SU-DHL-6 (cell line): ENCODE measurements around the gene GPR50.
A peak's percentile ranks its signal among the peaks of the same experiment; 100 is the strongest.

Source experiments
- H2AFZ ChIP-seq: fragments of 200-600 bp; sonication (generic); 2 replicates; pipeline ENCODE4 v1.6.1; 2014; ENCODE audit warnings: low read depth, mild to moderate bottlenecking, moderate library complexity, mixed read lengths, antibody characterized with exemption, low read length; ENCODE audit not compliant: severe bottlenecking
- H3F3A ChIP-seq: fragments of 200-600 bp; shearing (Covaris generic); 2 replicates; pipeline ENCODE4 v1.6.0; 2016; ENCODE audit warnings: antibody characterized with exemption, mild to moderate bottlenecking; ENCODE audit not compliant: insufficient read depth
- H3K27ac ChIP-seq: fragments of 200-600 bp; sonication (generic); 2 replicates; pipeline ENCODE4 v1.5.1; 2016; ENCODE audit warnings: low read depth, mild to moderate bottlenecking, low read length, moderate library complexity, mixed read lengths
- H3K27me3 ChIP-seq: fragments of 200-600 bp; sonication (generic), shearing (Covaris generic); 2 replicates; pipeline ENCODE4 v1.6.0; 2014; ENCODE audit warnings: mild to moderate bottlenecking, low read length
- H3K36me3 ChIP-seq: fragments of 200-600 bp; sonication (generic); 2 replicates; pipeline ENCODE4 v1.6.1; 2014; ENCODE audit warnings: mild to moderate bottlenecking, low read length, mixed read lengths
- H3K4me2 ChIP-seq: fragments of 300-600, 200-600 bp; shearing (Covaris generic), sonication (generic); 2 replicates; pipeline ENCODE4 v1.6.0; 2014; ENCODE audit warnings: low read length, low read depth, mild to moderate bottlenecking; ENCODE audit not compliant: poor library complexity, severe bottlenecking
- H3K4me3 ChIP-seq: fragments of 200-600 bp; sonication (generic); 2 replicates; pipeline ENCODE4 v1.5.1; 2014; ENCODE audit warnings: antibody characterized with exemption, low read length, mild to moderate bottlenecking, mixed read lengths; ENCODE audit not compliant: insufficient read depth, poor library complexity, severe bottlenecking
- H3K79me2 ChIP-seq: fragments of 200-600 bp; sonication (generic); 2 replicates; pipeline ENCODE4 v1.6.1; 2014; ENCODE audit warnings: mild to moderate bottlenecking, low read length, moderate library complexity; ENCODE audit not compliant: insufficient read depth
- H3K9ac ChIP-seq: fragments of 200-600 bp; sonication (generic); 2 replicates; pipeline ENCODE4 v1.7.0; 2014; ENCODE audit warnings: mild to moderate bottlenecking, low read length
- H3K9me2 ChIP-seq: fragments of 200-600 bp; sonication (generic); replicated peaks from 2 replicates; pipeline ENCODE4 v1.6.1; 2014; ENCODE audit warnings: low read length; ENCODE audit not compliant: insufficient read depth
- H3K9me3 ChIP-seq: fragments of 200-600 bp; sonication (generic); 2 replicates; pipeline ENCODE4 v1.6.1; 2014; ENCODE audit warnings: low read length, mixed read lengths; ENCODE audit not compliant: insufficient read depth
- H4K20me1 ChIP-seq: fragments of 200-600 bp; sonication (generic); 2 replicates; pipeline ENCODE4 v1.6.1; 2014; ENCODE audit warnings: low read depth, mild to moderate bottlenecking, antibody characterized with exemption, low read length, moderate library complexity, mixed read lengths
- EZH2phosphoT487 ChIP-seq: fragments of 200-600 bp; sonication (generic), shearing (Covaris generic); conservative IDR thresholded peaks from 2 replicates; pipeline ENCODE4 v1.6.1; 2018; ENCODE audit warnings: mild to moderate bottlenecking, antibody characterized with exemption, low read length, moderate library complexity, mixed read lengths
- TF ChIP-seq, protein P1 (sequence below): fragments of 200-600 bp; sonication (generic); IDR thresholded peaks from one replicate; pipeline ENCODE4 v1.5.1; 2017; ENCODE audit warnings: antibody characterized with exemption, mild to moderate bottlenecking, low read length, moderate library complexity; ENCODE audit not compliant: insufficient read depth, poor library complexity, severe bottlenecking

GPR50 gene

GRCh38 chrX:151176231-151176750, at the start of gene GPR50:
Gene GPR50 (plus strand): TSS chrX:151176584. CDS start chrX:151176722, 138 bp downstream.
- TF ChIP-seq, protein P1, sequence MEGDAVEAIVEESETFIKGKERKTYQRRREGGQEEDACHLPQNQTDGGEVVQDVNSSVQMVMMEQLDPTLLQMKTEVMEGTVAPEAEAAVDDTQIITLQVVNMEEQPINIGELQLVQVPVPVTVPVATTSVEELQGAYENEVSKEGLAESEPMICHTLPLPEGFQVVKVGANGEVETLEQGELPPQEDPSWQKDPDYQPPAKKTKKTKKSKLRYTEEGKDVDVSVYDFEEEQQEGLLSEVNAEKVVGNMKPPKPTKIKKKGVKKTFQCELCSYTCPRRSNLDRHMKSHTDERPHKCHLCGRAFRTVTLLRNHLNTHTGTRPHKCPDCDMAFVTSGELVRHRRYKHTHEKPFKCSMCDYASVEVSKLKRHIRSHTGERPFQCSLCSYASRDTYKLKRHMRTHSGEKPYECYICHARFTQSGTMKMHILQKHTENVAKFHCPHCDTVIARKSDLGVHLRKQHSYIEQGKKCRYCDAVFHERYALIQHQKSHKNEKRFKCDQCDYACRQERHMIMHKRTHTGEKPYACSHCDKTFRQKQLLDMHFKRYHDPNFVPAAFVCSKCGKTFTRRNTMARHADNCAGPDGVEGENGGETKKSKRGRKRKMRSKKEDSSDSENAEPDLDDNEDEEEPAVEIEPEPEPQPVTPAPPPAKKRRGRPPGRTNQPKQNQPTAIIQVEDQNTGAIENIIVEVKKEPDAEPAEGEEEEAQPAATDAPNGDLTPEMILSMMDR, result no peak
- no peak for TF ChIP-seq EZH2phosphoT487
- H3K9me2 ChIP-seq, result no peaks in the 10 kb centered on the region
- H4K20me1 ChIP-seq, result no peaks in the 10 kb centered on the region
- H3K27me3 ChIP-seq, result no peaks in the 10 kb centered on the region
- H3K36me3 ChIP-seq, result no peaks in the 10 kb centered on the region
- H3K4me2 ChIP-seq, result no peak within 1 kb of the TSS
- no peak within 1 kb of the TSS for H3K9ac ChIP-seq
- no peaks in the 10 kb centered on the region for H3K79me2 ChIP-seq
- H2AFZ ChIP-seq, result no peak within 1 kb of the TSS
- H3K27ac ChIP-seq, result no peak within 1 kb of the TSS
- no peaks in the 10 kb centered on the region for H3K9me3 ChIP-seq
- H3F3A ChIP-seq, result no peaks in the 10 kb centered on the region
- no peak within 1 kb of the TSS for H3K4me3 ChIP-seq

DNA sequence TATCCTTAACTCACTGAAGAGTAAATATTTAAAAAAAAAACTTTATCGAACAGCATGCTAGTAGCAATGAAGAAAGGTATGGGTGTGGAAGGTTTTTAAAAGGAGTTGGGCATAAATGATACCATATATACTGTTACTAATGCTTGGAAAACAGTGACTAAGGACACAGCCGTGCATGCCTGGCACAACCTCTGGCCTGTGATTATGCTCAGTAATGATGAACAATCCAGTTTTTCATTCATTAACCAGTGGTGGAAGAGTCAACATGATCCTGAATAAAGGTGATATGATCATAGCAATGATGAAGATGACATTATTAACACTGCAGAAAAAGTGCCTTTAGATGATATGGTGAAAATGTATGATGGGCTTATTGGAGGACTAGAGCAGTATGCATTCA, 43.9 kb upstream of the GPR50 start:
- Histone ChIP-seq H3K27me3 (no peaks in the 10 kb centered on the region), H3K79me2 (no peaks in the 10 kb centered on the region), H3K4me3 (no peak overlapping the region), H3K9me2 (no peaks in the 10 kb centered on the region), H4K20me1 (no peaks in the 10 kb centered on the region), H2AFZ (no peak overlapping the region), H3K27ac (no peak overlapping the region), H3F3A (no peaks in the 10 kb centered on the region), H3K9me3 (no peaks in the 10 kb centered on the region), H3K36me3 (no peaks in the 10 kb centered on the region), H3K4me2 (no peak overlapping the region), H3K9ac (no peak overlapping the region)
- TF ChIP-seq EZH2phosphoT487, result no peak
- TF ChIP-seq, protein P1, result no peak

DNA sequence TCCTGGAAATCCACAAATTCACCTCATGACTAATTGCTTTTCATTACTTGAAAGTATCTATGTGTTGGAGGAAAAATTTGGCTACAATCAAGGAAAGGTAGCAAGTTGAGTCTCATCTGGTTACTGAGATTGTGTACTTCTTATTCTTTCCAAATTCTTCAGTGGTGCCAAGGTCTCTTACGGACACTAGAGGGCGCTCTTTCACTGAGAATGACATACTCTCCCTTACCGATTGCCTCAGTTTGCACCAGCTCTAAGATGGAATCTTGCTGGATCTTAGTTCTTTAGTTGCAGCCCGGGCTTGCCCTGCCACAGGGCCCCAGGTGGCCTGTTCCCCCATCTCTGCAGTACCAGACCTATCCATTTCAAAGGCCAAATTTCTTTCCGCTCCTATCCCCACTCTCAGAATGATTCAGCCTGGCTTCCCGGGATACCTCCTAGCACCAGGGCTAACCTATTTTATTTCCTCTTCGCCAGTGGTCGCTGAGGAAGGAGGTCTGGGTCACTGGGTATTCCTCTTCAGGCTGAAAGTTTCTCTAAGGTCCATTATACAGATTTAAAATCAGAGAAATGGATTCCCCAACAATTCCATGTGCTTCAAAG, 24.6 kb upstream of the GPR50 start:
- no peak overlapping the region for H3K4me3 ChIP-seq
- H3F3A ChIP-seq, result no peaks in the 10 kb centered on the region
- H2AFZ ChIP-seq, result no peak overlapping the region
- no peak overlapping the region for H3K4me2 ChIP-seq
- no peak overlapping the region for H3K27ac ChIP-seq
- no peaks in the 10 kb centered on the region for H3K27me3 ChIP-seq
- H3K9me2 ChIP-seq, result no peaks in the 10 kb centered on the region
- no peaks in the 10 kb centered on the region for H3K79me2 ChIP-seq
- no peaks in the 10 kb centered on the region for H3K36me3 ChIP-seq
- no peak overlapping the region for H3K9ac ChIP-seq
- H4K20me1 ChIP-seq, result no peaks in the 10 kb centered on the region
- no peaks in the 10 kb centered on the region for H3K9me3 ChIP-seq
- no peak for TF ChIP-seq EZH2phosphoT487
- TF ChIP-seq, protein P1, result peak; percentile 25
